GM20000 (cell line): ENCODE results near the gene SPAAR.

Experiments used
- DNase-seq: peaks from one replicate; pipeline ENCODE4 v3.0.0; 2012; ENCODE audit warnings: low spot score
- TF ChIP-seq, protein P1 (sequence below): IDR thresholded peaks from 2 replicates; pipeline ENCODE4 v1.5.1; 2012; ENCODE audit warnings: mild to moderate bottlenecking, control low read depth; ENCODE audit errors: extremely low read depth, missing control alignments

Gene SPAAR

DNA sequence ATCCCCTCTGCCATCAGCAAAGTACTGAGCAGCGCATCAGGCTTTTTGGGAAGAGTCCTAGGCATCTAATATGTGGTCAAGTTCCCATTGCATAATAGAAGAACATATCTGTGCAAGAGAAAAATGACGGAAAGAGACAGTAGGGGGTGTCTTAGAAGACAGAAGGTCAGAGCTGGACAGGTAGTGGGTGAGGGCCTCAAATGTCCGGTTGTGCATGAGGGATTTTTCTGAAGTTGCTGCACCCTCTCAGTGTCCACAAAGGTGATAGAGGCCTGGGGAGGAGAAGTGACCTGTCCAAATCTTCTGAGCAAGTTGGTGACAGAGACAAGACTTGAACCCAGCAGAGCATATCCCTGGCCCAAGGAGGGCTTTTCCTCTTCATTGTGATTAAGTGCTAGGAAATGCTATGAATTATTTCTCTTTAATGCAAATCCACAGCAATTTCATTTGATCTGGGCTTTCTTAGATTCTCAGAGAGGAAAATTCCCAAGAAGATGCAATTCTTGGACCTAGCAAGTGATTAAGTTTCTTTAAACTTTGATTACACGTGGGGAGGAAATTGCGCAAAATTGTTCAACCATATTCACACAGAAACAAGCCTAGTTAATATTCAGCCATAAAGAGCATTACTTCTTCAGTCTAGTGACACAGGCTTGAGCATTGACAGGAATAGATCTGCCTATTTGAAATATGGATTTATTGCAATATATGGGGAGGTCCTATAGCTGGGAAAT is 49.0 kb downstream of the SPAAR start, which contains the start of gene OR2S2:
TSS of gene OR2S2 (minus strand) at position 51 of the 734 bp plus-strand sequence. CDS start 56 bp downstream, outside the sequence.
- DNase-seq = no peak
- TF ChIP-seq, protein P1, sequence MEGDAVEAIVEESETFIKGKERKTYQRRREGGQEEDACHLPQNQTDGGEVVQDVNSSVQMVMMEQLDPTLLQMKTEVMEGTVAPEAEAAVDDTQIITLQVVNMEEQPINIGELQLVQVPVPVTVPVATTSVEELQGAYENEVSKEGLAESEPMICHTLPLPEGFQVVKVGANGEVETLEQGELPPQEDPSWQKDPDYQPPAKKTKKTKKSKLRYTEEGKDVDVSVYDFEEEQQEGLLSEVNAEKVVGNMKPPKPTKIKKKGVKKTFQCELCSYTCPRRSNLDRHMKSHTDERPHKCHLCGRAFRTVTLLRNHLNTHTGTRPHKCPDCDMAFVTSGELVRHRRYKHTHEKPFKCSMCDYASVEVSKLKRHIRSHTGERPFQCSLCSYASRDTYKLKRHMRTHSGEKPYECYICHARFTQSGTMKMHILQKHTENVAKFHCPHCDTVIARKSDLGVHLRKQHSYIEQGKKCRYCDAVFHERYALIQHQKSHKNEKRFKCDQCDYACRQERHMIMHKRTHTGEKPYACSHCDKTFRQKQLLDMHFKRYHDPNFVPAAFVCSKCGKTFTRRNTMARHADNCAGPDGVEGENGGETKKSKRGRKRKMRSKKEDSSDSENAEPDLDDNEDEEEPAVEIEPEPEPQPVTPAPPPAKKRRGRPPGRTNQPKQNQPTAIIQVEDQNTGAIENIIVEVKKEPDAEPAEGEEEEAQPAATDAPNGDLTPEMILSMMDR = no peak

DNA sequence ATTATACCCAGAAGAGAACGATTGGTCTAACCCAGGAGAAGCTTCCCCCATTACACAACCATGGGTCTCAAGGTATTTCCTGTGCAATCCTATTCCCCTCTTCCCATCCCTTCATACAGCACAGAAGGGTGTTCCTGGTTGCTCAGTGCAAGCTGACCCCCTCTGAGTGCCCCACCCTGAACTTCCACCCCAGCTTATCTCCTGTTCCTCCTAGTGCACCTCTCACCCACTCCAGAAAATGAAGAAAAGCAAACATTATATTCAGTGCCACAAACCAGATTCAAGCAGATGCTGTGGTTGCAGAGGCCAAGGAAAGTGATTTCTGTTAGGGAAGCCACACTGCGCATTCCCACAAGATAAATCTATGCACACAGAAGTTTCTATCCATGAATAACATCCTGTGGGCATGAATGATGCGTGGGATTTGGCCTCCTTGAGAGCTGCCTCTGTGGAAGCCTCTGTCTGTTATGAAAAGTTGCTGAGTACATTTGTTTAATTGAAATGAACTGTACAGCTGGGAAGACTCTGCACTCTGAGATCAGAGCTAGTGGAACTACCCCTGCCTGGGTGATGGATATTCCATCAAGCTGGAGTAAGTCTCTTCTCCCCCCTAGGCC is 50.9 kb downstream of the SPAAR start:
- TF ChIP-seq, protein P1 = no peak

More for the DNA sequence above, 50.9 kb downstream of the SPAAR start:
- DNase-seq = no peak
